Ishikawa (cell line): Measurements from ENCODE around the gene PTPRD.

Experiments
- CEBPB ChIP-seq: IDR thresholded peaks from 2 replicates; pipeline ENCODE4 v1.6.1; 2012
- CREB1 ChIP-seq: IDR thresholded peaks from 2 replicates; pipeline ENCODE4 v1.6.1; 2012; ENCODE audit warnings: low read depth
- EGR1 ChIP-seq: IDR thresholded peaks from 2 replicates; pipeline ENCODE4 v1.6.1; 2012
- EP300 ChIP-seq: IDR thresholded peaks from 2 replicates; pipeline ENCODE4 v1.6.1; 2012; ENCODE audit warnings: borderline replicate concordance
- FOXM1 ChIP-seq: IDR thresholded peaks from 2 replicates; pipeline ENCODE4 v1.6.1; 2012; ENCODE audit warnings: low read depth, borderline replicate concordance
- MAX ChIP-seq: IDR thresholded peaks from 2 replicates; pipeline ENCODE4 v1.6.1; 2012
- NFIC ChIP-seq: IDR thresholded peaks from 2 replicates; pipeline ENCODE4 v1.6.1; 2012
- RAD21 ChIP-seq: IDR thresholded peaks from 2 replicates; pipeline ENCODE4 v1.6.1; 2012; ENCODE audit warnings: low read depth
- REST ChIP-seq: IDR thresholded peaks from 2 replicates; pipeline ENCODE4 v1.6.1; 2012; ENCODE audit warnings: low read depth, mild to moderate bottlenecking
- TAF1 ChIP-seq: IDR thresholded peaks from 2 replicates; pipeline ENCODE4 v1.6.1; 2012; ENCODE audit warnings: low read depth, mild to moderate bottlenecking
- TCF12 ChIP-seq: IDR thresholded peaks from 2 replicates; pipeline ENCODE4 v1.6.1; 2012; ENCODE audit warnings: low read depth
- TEAD4 ChIP-seq: IDR thresholded peaks from 2 replicates; pipeline ENCODE4 v1.6.1; 2012
- USF1 ChIP-seq: IDR thresholded peaks from 2 replicates; pipeline ENCODE4 v1.6.1; 2012
- YY1 ChIP-seq: IDR thresholded peaks from 2 replicates; pipeline ENCODE4 v1.6.1; 2012; ENCODE audit warnings: low read depth
- ZBTB7A ChIP-seq: IDR thresholded peaks from 2 replicates; pipeline ENCODE4 v1.6.1; 2012; ENCODE audit warnings: low read depth

The PTPRD gene

GRCh38 chr9:8822667-8823025 is 1790.2 kb downstream of the PTPRD start:
- TF ChIP-seq MAX (no peak), TCF12 (no peak)

GRCh38 chr9:8821910-8822666 is 1790.7 kb downstream of the PTPRD start:
- TF ChIP-seq RAD21, result no peak
- no peak for TF ChIP-seq REST
- TF ChIP-seq USF1, result no peak
- no peak for TF ChIP-seq EP300
- TF ChIP-seq MAX, result no peak
- no peak for TF ChIP-seq FOXM1
- no peak for TF ChIP-seq EGR1
- TF ChIP-seq TAF1, result no peak
- TF ChIP-seq CREB1, result no peak
- TF ChIP-seq NFIC, result no peak
- TF ChIP-seq CEBPB, result no peak
- no peak for TF ChIP-seq TEAD4
- TF ChIP-seq ZBTB7A, result no peak
- no peak for TF ChIP-seq TCF12
- no peak for TF ChIP-seq YY1

GRCh38 chr9:8817335-8817734 is 1795.5 kb downstream of the PTPRD start:
- TF ChIP-seq YY1, result no peak

- TF ChIP-seq NFIC (no peak), RAD21 (no peak), TEAD4 (no peak), EP300 (no peak), CEBPB (no peak), MAX (no peak), EGR1 (no peak), TAF1 (no peak), USF1 (no peak), TCF12 (no peak)
These were observed 1796.4 kb downstream of the PTPRD start for GRCh38 chr9:8816361-8816760.

- TF ChIP-seq NFIC (no peak), EGR1 (no peak), TEAD4 (no peak), REST (no peak), CEBPB (no peak), ZBTB7A (no peak), USF1 (no peak), FOXM1 (no peak), TAF1 (no peak), YY1 (no peak), RAD21 (no peak), CREB1 (no peak), EP300 (no peak)
These were observed 1796.9 kb downstream of the PTPRD start for GRCh38 chr9:8815931-8816330.

GRCh38 chr9:8815219-8815618 is 1797.6 kb downstream of the PTPRD start:
- TF ChIP-seq CREB1 (no peak), CEBPB (no peak), TAF1 (no peak), TCF12 (no peak), EGR1 (no peak), ZBTB7A (no peak), REST (no peak), MAX (no peak), NFIC (no peak), EP300 (no peak), RAD21 (no peak)
